GM21390 (cell line): Measurements from ENCODE around the gene ASCC1.
"Not testable (repeated sequence)": the region's sequence is repeated elsewhere in the genome, so short reads cannot be mapped to it uniquely, and the experiment has no call there.

ENCODE experiments used
- ATAC-seq: cut with Tn5 transposase; IDR thresholded peaks from one replicate; pipeline ENCODE4 v1.9.1; 2021; ENCODE audit not compliant: unreplicated experiment

The ASCC1 gene

DNA sequence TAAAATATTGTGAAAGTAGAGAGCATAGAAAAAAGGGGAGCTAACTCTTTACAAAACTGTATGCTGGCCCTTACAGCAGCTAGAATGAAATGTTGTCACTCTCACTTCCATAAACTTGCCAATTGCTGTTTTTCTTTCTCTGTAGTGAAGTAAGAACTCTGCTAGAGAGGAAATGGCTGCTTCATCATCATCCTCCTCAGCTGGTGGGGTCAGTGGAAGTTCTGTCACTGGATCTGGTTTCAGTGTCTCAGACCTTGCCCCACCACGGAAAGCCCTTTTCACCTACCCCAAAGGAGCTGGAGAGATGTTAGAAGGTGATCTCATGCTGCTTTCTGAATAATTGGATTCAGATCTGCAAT lies 7.6 kb upstream of the ASCC1 start:
- ATAC-seq = no peak

DNA sequence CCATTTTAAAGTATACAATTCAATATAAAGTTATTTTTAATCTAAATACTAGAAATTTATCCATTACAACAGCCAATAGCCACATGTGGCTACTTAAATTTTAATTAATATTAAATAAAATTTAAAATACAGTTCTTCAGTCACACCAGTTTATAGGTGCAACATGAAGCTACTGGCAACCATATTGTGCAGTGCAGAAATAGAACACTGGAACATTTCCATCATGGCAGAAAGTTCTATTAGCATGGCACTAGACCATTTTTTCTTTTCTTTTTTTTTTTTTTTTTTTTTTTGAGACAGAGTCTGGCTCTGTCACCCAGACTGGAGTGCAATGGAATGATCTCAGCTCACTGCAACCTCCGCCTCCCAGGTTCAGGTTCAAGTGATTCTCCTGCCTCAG lies 5.2 kb upstream of the ASCC1 start:
- ATAC-seq = no peak

- ATAC-seq = no peak
These were observed 4.6 kb upstream of the ASCC1 start for GRCh38 chr10:72220637-72221036.

DNA sequence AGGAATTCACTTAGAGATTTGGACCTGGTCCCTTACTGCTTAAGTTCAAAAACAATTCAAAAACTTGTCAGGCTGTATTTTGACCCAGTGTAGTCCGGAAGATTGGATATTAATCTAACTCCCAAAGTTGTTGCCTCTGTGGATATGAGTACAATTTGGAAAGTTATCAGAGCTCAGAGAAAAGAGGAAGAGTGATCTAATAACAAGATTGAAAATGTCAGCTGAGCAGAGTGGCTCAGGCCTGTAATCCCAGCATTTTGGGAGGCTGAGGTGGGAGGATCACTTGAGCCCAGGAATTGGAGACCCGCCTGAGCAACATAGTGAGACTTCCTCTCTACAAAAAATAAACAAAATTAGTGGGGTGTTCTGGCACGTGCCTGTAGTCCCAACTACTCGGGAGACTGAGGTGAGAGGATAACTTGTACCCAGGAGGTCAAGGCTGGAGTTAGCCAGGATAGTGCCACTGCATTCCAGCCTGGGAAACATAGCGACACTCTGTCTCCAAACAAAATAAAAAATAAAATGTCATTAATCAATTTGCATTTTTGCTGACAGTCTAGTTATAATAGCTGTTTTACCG lies 3.2 kb upstream of the ASCC1 start:
- ATAC-seq = no peak

GRCh38 chr10:72218726-72219125 lies 2.6 kb upstream of the ASCC1 start:
- no peak for ATAC-seq

GRCh38 chr10:72218325-72218724 lies 2.2 kb upstream of the ASCC1 start:
- no peak for ATAC-seq

DNA sequence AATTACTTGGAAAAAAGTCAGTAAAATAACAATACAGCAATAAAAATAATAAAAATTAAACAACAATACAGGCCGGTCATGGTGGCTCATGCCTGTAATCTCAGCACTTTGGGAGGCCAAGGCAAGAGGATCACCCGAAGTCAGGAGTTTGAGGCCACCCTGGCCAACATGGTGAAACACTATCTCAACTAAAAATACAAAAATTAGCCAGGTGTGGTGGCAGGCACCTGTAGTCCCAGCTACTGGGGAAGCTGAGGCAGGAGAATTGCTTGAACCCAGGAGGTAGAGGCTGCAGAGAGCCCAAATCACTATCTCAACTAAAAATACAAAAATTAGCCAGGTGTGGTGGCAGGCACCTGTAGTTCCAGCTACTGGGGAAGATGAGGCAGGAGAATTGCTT lies 4.2 kb downstream of the ASCC1 start:
- not testable (repeated sequence) for ATAC-seq

- ATAC-seq = not testable (repeated sequence)
These were observed 4.7 kb downstream of the ASCC1 start for GRCh38 chr10:72211381-72211780.

DNA sequence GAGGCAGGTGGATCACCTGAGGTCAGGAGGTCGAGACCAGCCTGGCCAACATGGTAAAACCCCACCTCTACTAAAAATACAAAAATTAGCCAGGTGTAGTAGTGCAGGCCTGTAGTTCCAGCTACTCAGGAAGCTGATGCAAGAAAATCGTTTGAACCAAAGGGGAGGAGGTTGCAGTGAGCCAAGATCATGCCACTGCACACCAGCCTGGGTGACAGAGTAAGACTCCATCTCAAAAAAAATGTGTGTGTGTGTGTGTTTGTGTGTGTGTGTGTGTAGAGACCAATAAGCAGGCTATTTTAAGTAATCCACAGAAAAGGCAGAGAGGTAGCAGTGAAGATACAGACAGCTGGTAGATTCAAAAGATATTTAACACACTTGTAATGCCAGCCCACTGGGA lies 7.5 kb downstream of the ASCC1 start:
- not testable (repeated sequence) for ATAC-seq

DNA sequence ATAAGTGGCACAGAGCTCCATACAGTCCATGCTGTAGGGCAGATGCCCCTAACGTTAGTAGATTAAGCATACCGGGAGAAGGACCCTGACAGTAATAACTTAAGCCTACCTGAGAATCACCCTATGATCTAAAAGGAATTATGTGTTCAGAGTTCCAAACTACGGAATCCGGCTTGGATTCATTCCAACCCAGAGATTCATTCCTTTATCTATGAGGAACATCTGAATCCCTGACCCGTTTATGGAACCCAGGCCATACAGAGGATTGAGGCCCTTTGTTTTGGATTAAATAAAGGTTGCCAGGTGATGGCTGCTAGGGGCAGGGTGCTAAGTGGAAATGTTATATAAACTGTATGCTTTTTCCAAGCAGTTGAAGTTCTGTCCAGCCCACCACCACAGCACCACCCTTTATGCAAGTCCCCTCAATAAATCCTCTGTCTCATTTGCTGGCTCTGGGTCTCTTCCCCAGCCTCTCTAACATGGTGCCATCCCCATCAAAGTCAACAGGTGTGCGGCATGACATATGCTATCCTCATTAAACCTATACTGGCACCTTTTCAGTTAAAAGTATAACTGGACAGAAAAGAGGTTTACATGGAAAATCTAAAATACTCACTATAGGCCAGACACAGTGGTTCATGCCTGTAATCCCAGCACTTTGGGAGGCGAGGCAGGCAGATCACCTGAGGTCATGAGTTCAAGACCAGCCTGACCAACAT lies 9.4 kb downstream of the ASCC1 start:
- no peak for ATAC-seq

- no peak for ATAC-seq
These were observed 11.4 kb downstream of the ASCC1 start for GRCh38 chr10:72204724-72205123.

- ATAC-seq = no peak
These were observed 11.8 kb downstream of the ASCC1 start for GRCh38 chr10:72204296-72204695.

DNA sequence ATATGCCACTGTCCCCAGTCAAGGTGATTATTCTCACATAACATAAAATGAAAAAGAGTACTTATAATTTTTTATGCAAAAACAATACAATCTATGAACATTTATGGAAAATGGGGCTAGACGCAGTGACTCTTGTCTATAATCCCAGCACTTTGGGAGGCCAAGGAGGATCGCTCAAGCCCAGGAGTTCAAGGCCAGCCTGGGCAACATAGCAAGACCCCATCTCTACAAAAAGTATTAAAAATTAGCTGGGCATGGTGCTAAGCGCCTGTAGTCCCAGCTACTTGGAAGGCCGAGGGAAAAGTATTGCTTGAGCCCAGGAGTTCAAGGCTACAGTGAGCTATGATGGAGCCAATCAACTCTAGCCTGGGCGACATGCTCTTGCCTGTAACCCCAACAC lies 14.8 kb downstream of the ASCC1 start:
- no peak for ATAC-seq

- no peak for ATAC-seq
These were observed 15.2 kb downstream of the ASCC1 start for GRCh38 chr10:72200883-72201282.

DNA sequence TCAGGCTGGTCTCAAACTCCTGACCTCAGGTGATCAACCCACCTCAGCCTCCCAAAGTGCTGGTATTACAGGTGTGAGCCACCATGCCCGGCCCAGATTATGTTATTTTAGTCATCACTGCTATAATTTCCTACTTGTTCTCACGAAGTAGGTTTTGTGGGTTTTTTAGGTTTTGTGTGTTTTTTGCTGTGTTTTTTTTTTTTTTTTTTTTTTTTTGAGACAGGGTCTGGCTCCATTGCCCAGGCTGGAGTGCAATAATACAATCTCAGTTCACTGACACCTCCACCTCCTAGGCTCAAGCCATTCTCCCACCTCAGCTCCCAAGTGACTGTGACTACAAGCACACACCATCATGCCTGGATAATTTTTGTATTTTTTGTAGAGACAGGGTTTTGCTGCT lies 21.1 kb downstream of the ASCC1 start:
- ATAC-seq = no peak

- no peak for ATAC-seq
These were observed 29.1 kb downstream of the ASCC1 start for GRCh38 chr10:72186982-72187330.

GRCh38 chr10:72186258-72186981 lies 29.7 kb downstream of the ASCC1 start:
- ATAC-seq = no peak

DNA sequence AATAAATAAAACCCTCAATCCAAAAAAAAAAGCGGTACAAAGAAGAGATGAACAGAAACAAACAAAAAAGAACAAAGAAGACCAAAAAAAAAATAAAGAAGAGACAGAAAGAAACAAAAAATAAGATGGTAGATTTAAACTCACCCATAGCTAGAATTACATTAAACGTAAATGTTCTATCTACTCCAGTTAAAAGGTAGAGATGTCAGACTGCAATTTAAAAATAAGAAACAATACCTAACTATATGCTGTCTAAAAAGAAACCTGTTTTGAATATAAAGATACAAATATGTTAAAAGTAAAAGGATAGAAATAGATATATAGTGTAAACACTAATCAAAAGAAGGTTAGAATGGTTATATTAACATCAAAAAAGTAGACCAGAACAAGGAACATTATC lies 31.9 kb downstream of the ASCC1 start:
- no peak for ATAC-seq

DNA sequence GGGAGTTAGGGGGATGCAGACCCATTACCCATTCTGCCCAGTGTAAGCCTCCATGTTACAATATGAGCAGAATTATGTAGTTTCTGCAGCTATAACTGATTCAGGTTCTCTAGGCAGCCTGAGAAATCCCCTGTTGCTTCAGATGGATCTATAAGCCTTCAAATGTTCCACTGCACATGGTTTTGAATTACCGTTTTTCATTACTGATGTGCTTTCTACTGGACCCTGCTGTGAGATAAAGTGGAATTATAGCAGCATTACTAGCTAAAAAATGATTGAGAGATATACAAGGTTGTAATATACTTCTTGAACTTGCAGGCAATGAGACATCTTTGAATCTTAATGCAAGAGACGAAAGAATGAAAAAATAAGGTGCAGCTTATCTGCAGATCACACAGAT lies 38.6 kb downstream of the ASCC1 start:
- no peak for ATAC-seq

GRCh38 chr10:72176701-72177100 lies 39.4 kb downstream of the ASCC1 start:
- no peak for ATAC-seq

DNA sequence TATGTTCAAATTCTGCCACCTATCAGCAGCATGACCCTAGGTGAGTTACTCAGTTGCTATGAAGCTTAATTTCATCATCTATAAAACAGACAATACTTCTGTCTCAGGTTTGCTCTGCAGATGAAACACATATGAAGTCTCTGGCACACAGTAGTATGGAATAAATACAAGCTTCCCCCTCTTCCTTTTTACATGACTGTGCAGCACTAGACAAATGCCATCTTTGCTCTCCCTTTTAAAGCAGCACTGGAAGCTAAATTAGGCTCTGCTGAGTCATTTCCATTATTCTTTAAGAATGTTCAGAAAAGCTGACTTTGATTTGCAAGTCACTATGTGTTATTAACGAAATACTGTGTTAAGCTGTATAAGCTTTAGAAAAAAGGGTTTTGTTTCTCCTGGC lies 40.9 kb downstream of the ASCC1 start:
- no peak for ATAC-seq

DNA sequence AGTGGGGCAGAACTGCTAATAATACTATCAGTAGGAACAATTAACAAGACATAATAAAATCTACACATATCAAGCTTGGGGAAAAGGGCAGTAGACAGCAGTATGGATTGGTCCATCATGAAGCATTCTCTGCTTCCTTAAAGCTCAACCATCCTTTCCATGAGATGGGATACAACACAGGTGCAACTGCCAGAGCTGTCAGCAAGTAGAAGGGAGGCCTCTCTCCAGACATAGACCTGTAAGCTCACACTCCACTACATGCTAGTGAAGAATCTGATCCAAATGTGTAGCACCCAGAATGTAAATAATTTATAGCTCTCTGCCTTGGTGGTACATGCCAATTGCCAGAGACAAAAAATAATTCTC lies 41.8 kb downstream of the ASCC1 start:
- no peak for ATAC-seq
